Gastrocnemius medialis (tissue), 4 donors: Measurements from ENCODE around the gene NDUFB2.

Experiments
- CTCF ChIP-seq, 5 experiments: fragments of 450-650 bp in 3 of 5; fragments of 200-600 bp in 2 of 5; sonication (generic) in 2 of 5; IDR thresholded peaks in 4 of 5; conservative IDR thresholded peaks in 1 of 5; 1 replicate in 4 of 5; 2 replicates in 1 of 5; pipeline ENCODE4 v1.5.1; 2016 to 2019; ENCODE audit warnings: antibody characterized with exemption in 5 of 5, mild to moderate bottlenecking in 3 of 5, moderate library complexity in 3 of 5
- POLR2A ChIP-seq, 2 donors: fragments of 450-650 bp; IDR thresholded peaks; one replicate each; pipeline ENCODE4 v1.6.1; 2017; ENCODE audit warnings: antibody characterized with exemption in 2 of 2, mild to moderate bottlenecking in 2 of 2, moderate library complexity in 2 of 2

- TF ChIP-seq CTCF (IDR thresholded peaks at IDR 0.05 in 4 of 5, conservative IDR thresholded peaks at IDR 0.05 in 1 of 5) (no peak), POLR2A (IDR thresholded peaks at IDR 0.05) (no peak)
Observed at GRCh38 chr7:140754506-140754905, 58.0 kb downstream of the NDUFB2 start.
